ENCODE data around the gene GALR2. TPM values are rescaled to one million over a fixed set of nuclear protein-coding genes. Genes with fewer than 3 reads are reported as not detected.

GALR2 gene
- total RNA-seq, 1 experiment from 2014 or later: 1.1 TPM

DNA sequence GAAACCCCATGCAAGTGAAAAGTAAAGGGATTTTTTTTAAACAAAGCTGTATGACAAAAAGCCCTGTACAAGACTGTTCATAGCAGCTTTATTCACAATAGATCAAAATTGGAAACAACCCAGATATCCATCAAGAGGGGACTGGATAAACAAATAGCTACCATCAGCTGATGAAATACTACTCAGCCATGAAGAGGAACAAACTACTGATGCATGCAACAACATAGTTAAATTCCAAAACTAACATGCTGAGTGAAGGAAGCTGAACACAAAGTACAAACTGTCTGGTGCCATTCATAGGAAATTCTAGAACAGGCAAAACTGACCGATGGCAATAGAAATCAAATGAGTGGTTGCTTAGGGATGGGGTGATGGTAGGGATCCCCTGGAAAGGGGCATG is 51.3 kb downstream of the GALR2 start:
- DNase-seq (ENCODE audit: low spot score): no peak

Small RNA genes lying within 50 kb of the gene (small RNA-seq; reads per million reads assigned to genes)
- not detected for gene MIR6868

Other genes starting within 250 kb of the GALR2 start
- gene UNC13D, start 230.4 kb upstream of the GALR2 start, total RNA-seq (2014; rRNA removed; shearing (Covaris generic)): 37.5 and 43.5 TPM in 2 replicates
- gene WBP2, start 219.4 kb upstream of the GALR2 start, total RNA-seq (2014; rRNA removed; shearing (Covaris generic)): 26.8 and 30.9 TPM in 2 replicates
- 65.7 and 69.5 TPM in 2 replicates for gene TRIM47, start 196.2 kb upstream of the GALR2 start, total RNA-seq (2014; rRNA removed; shearing (Covaris generic))
- 20.2 and 29.2 TPM in 2 replicates for gene TRIM65, start 177.8 kb upstream of the GALR2 start, total RNA-seq (2014; rRNA removed; shearing (Covaris generic))
- 85.7 and 92.3 TPM in 2 replicates for gene MRPL38, start 169.9 kb upstream of the GALR2 start, total RNA-seq (2014; rRNA removed; shearing (Covaris generic))
- 7.4 and 13.1 TPM in 2 replicates for gene FBF1, start 133.7 kb upstream of the GALR2 start, total RNA-seq (2014; rRNA removed; shearing (Covaris generic))
- 32.1 and 46.5 TPM in 2 replicates for gene ACOX1, start 95.6 kb upstream of the GALR2 start, total RNA-seq (2014; rRNA removed; shearing (Covaris generic))
- 48.6 and 56.2 TPM in 2 replicates for gene TEN1, start 95.5 kb upstream of the GALR2 start, total RNA-seq (2014; rRNA removed; shearing (Covaris generic))
- gene CDK3, start 73.9 kb upstream of the GALR2 start, total RNA-seq (2014; rRNA removed; shearing (Covaris generic)): 9.5 and 11.5 TPM in 2 replicates
- gene EVPL, start 47.5 kb upstream of the GALR2 start, total RNA-seq (2014; rRNA removed; shearing (Covaris generic)): 40.1 and 42.1 TPM in 2 replicates
- 21.3 and 23.9 TPM in 2 replicates for gene SRP68, start 2.3 kb upstream of the GALR2 start, total RNA-seq (2014; rRNA removed; shearing (Covaris generic))
- gene ZACN, start 4.4 kb downstream of the GALR2 start, total RNA-seq (2014; rRNA removed; shearing (Covaris generic)): not detected in 2 replicates
- 97.6 and 99.4 TPM in 2 replicates for gene EXOC7, start 29.0 kb downstream of the GALR2 start, total RNA-seq (2014; rRNA removed; shearing (Covaris generic))
- gene FOXJ1, start 66.5 kb downstream of the GALR2 start, total RNA-seq (2014; rRNA removed; shearing (Covaris generic)): 2.0 and 3.4 TPM in 2 replicates
- gene RNF157, start 165.7 kb downstream of the GALR2 start, total RNA-seq (2014; rRNA removed; shearing (Covaris generic)): 1.3 and 3.9 TPM in 2 replicates
- 63.7 and 72.5 TPM in 2 replicates for gene UBALD2, start 190.6 kb downstream of the GALR2 start, total RNA-seq (2014; rRNA removed; shearing (Covaris generic))
- gene QRICH2, start 233.5 kb downstream of the GALR2 start, total RNA-seq (2014; rRNA removed; shearing (Covaris generic)): 0.05 and 0.18 TPM in 2 replicates